ENCODE measurements around the gene HSD17B3. TPM values are rescaled to one million over a fixed set of nuclear protein-coding genes. Genes with fewer than 3 reads are reported as not detected.

The HSD17B3 gene
- total and polyA plus RNA-seq, 2 of the 13 experiments (the other 11 are each of a cell fraction or from before 2014, with no cell fraction given), result 0.12 TPM; not detected in 1

- H3K4me2 ChIP-seq (ENCODE audit: low read depth, low read length), result no peak overlapping the region
- no peak overlapping the region for H3K27ac ChIP-seq (ENCODE audit: extremely low read length, insufficient read depth, low read length)
- peak; percentile 31 for ATAC-seq
- no peaks in the 10 kb centered on the region for H4K20me1 ChIP-seq (ENCODE audit: insufficient read depth, low read length)
- peaks cover 11 to 46% of the 10 kb centered on the region in 2 experiments for H3K36me3 ChIP-seq (replicated peaks in 1 of 2; ENCODE audit: control insufficient read depth in 1 of 2, insufficient read depth in 2 of 2, low read length in 2 of 2)
- BruUV-seq (replicated peaks), result no TSS peak
- no peaks in the 10 kb centered on the region for H3K27me3 ChIP-seq (ENCODE audit: control insufficient read depth in 1 of 2, insufficient read depth in 2 of 2, low read length in 2 of 2)
- ChIA-PET POLR2A (no interaction called here), CTCF (ENCODE audit: low intra/inter-chr PET ratio, low total read pairs) (no interaction called here)
- FAIRE-seq, result no peak
- peaks cover 45% of the 10 kb centered on the region for H3K4me1 ChIP-seq (ENCODE audit: insufficient read depth, low read length)
- H3K9me3 ChIP-seq (ENCODE audit: low read length), result no peaks in the 10 kb centered on the region
- intact Hi-C loops (cut with micrococcal nuclease; ENCODE audit: unreplicated experiment), result no loop called here
- no peaks in the 10 kb centered on the region for H3K79me2 ChIP-seq (ENCODE audit: insufficient read depth, low read length)
- in situ Hi-C loops (cut with HindIII; ENCODE audit: extremely low pct_ligation_motif_present, low pct_unique_long_range_greater_than_20kb), result loop anchor here (25.0 kb wide), 1 partner anchor 314 kb away; the partner anchor contains the start of gene PRXL2C
- no peak overlapping the region for H3K9ac ChIP-seq (ENCODE audit: insufficient read depth, low read depth, low read length)
- WGBS (ENCODE audit: low lambda C conversion rate), result 100% methylated on average over 5 of the region's 5 CpGs
- H3K4me3 ChIP-seq (replicated peaks in 1 of 3; ENCODE audit: insufficient read depth in 1 of 3, low read depth in 2 of 3, low read length in 3 of 3), result no peak overlapping the region
- H2AFZ ChIP-seq (ENCODE audit: low read length), result no peak overlapping the region
- DNase-seq (ENCODE audit: low spot score), result no peak
- TF ChIP-seq MTA1 (CRISPR knock-in tag; IDR thresholded peaks at IDR 0.05; ENCODE audit: borderline replicate concordance) (no peak), RAD21 (CRISPR knock-in tag; IDR thresholded peaks at IDR 0.05) (no peak), ZZZ3 (CRISPR knock-in tag; IDR thresholded peaks at IDR 0.05; ENCODE audit: borderline replicate concordance) (no peak), ZNF333 (CRISPR knock-in tag; IDR thresholded peaks at IDR 0.05; ENCODE audit: borderline replicate concordance) (peak; percentile 96; the same call in 1 of the 2 replicates), POLR2A (IDR thresholded peaks at IDR 0.05; ENCODE audit: insufficient read depth in 1 of 2, low read depth in 2 of 2, low read length in 2 of 2) (0 out of 4 replicates have a peak, but pooled peaks of 1 of the 2 experiments have one; percentile 19), SMC3 (IDR thresholded peaks at IDR 0.05; ENCODE audit: low read length) (no peak), ZNF720 (CRISPR knock-in tag; IDR thresholded peaks at IDR 0.05) (no peak), RAD51 (IDR thresholded peaks at IDR 0.05; ENCODE audit: borderline replicate concordance) (no peak), KLF6 (CRISPR knock-in tag; IDR thresholded peaks at IDR 0.05) (no peak), PITX1 (CRISPR knock-in tag; IDR thresholded peaks at IDR 0.05) (no peak), ZBTB46 (CRISPR knock-in tag; IDR thresholded peaks at IDR 0.05; ENCODE audit: borderline replicate concordance) (no peak), MIER2 (CRISPR knock-in tag; IDR thresholded peaks at IDR 0.05) (no peak), NONO (IDR thresholded peaks at IDR 0.05) (no peak), NONO (CRISPR knock-in tag; conservative IDR thresholded peaks at IDR 0.05) (no peak), SMYD3 (CRISPR knock-in tag; IDR thresholded peaks at IDR 0.05) (no peak), ZNF143 (CRISPR knock-in tag; IDR thresholded peaks at IDR 0.05) (no peak), SSRP1 (CRISPR knock-in tag; IDR thresholded peaks at IDR 0.05) (0 out of 2 replicates have a peak, but pooled peaks have one; percentile 43), JDP2 (CRISPR knock-in tag; IDR thresholded peaks at IDR 0.05; ENCODE audit: borderline replicate concordance) (no peak), MAFK (conservative IDR thresholded peaks at IDR 0.05 in 1 of 2, IDR thresholded peaks at IDR 0.05 in 1 of 2; ENCODE audit: low read length in 2 of 2) (no peak), KDM6A (CRISPR knock-in tag; IDR thresholded peaks at IDR 0.05; ENCODE audit: low read depth) (no peak), ZNF543 (CRISPR knock-in tag; IDR thresholded peaks at IDR 0.05) (no peak), ZFP62 (CRISPR knock-in tag; IDR thresholded peaks at IDR 0.05) (no peak), ZNF317 (CRISPR knock-in tag; IDR thresholded peaks at IDR 0.05) (no peak), ZNF12 (CRISPR knock-in tag; IDR thresholded peaks at IDR 0.05) (peak; percentile 98)
- TF ChIP-seq, protein P1, sequence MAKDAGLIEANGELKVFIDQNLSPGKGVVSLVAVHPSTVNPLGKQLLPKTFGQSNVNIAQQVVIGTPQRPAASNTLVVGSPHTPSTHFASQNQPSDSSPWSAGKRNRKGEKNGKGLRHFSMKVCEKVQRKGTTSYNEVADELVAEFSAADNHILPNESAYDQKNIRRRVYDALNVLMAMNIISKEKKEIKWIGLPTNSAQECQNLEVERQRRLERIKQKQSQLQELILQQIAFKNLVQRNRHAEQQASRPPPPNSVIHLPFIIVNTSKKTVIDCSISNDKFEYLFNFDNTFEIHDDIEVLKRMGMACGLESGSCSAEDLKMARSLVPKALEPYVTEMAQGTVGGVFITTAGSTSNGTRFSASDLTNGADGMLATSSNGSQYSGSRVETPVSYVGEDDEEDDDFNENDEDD (CRISPR knock-in tag; IDR thresholded peaks at IDR 0.05; ENCODE audit: borderline replicate concordance), result no peak
- TF ChIP-seq, protein P2, sequence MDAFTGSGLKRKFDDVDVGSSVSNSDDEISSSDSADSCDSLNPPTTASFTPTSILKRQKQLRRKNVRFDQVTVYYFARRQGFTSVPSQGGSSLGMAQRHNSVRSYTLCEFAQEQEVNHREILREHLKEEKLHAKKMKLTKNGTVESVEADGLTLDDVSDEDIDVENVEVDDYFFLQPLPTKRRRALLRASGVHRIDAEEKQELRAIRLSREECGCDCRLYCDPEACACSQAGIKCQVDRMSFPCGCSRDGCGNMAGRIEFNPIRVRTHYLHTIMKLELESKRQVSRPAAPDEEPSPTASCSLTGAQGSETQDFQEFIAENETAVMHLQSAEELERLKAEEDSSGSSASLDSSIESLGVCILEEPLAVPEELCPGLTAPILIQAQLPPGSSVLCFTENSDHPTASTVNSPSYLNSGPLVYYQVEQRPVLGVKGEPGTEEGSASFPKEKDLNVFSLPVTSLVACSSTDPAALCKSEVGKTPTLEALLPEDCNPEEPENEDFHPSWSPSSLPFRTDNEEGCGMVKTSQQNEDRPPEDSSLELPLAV (CRISPR knock-in tag; conservative IDR thresholded peaks at IDR 0.05; ENCODE audit: low read depth), result no peak
Measured at GRCh38 chr9:96348261-96348660, 46.3 kb upstream of the HSD17B3 start.

All from HepG2 (cell line).